LNCaP clone FGC (cell line): ENCODE data around the gene HOXD13.

Source experiments
- DNase-seq: peaks from one replicate; pipeline ENCODE4 v3.0.0-alpha.2; 2011; ENCODE audit warnings: low read depth
- H3K4me3 ChIP-seq: 2 replicates; pipeline ENCODE4 v1.5.1; 2011; ENCODE audit warnings: mild to moderate bottlenecking, low read depth, low read length, control low read depth
- CTCF ChIP-seq: IDR thresholded peaks from 2 replicates; pipeline ENCODE4 v1.5.1; 2012; ENCODE audit warnings: mild to moderate bottlenecking; ENCODE audit not compliant: control insufficient read depth, insufficient read depth; ENCODE audit errors: extremely low read depth

The HOXD13 gene

GRCh38 chr2:176120364-176121189 is 28.1 kb downstream of the HOXD13 start:
- H3K4me3 ChIP-seq, result no peak overlapping the region

DNA sequence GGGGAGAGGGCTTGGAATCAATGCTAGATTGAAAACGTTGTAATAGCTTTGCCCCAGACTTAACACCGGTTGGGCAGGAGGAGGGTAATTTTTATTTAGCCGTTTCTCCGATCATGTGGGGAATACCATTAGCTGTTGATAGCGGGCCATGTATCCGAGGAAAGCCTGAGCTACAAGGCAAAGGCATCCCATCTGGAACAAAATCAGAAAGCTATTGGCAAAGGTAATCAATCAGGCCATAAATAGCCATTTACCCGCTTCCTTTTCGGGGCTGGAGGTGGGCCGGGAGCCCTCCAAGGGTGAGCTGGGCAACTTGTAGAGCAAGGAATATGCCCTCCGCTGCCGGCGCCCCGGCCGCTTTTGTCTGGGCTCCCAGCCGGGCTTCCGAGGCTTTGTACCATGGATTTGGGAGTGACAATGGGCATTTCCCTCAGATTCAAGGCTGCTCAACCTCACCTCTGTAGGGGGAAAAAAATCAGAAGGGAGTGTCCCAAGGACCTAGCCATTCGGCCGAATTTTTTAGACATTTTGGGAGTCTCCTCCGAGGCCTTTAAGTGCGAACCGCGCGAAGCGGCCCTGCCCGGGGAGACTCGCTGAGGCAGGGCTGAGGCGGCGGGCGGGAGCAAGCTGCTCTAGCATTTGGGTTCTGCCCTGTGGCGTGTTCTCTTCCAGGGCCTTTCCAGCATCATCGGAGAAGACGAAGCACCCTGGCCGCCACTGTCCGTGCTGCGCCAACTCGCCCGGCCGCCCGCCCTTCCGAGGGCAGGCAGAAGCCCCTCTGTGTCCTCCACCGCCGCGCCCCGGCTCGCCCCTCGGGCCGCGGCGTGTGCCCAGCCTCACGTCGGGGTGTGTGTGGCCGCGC is 28.9 kb downstream of the HOXD13 start:
- no peak for DNase-seq

More at GRCh38 chr2:176120364-176121189, 28.1 kb downstream of the HOXD13 start:
- no peak for TF ChIP-seq CTCF
- DNase-seq, result no peak

DNA sequence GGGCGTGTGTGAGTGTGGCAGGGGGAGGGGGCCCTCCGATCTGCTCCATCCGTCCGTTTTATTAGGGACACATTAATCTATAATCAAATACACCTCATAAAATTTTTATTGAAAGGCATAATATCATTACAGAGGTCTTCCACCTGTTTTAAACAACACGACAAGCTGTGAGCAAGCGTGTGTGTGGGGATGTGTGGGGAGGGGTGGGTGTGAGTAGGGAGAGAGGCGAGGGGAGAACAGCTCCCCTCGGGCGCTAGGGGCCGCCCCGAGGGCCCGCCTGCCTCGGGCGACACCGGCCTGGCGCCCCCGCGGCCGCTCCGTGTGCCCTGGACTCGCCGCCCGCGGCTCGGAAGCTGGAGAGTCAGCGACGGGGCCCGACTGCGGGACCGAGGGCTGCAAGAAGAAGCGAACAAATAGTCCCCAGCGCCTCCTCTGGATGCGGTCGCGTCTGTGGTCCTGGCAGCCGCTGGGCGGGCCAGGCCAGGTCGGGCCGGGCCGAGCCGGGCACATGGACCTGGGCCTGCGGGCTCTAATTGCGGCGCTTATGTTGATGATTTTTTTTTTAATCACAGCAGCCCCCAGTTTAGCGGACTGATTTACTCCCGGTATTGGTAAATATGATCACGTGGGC is 29.6 kb downstream of the HOXD13 start:
- no peak overlapping the region for H3K4me3 ChIP-seq
- no peak for TF ChIP-seq CTCF
- no peak for DNase-seq

More for the DNA sequence above, 28.9 kb downstream of the HOXD13 start:
- no peak overlapping the region for H3K4me3 ChIP-seq
- no peak for TF ChIP-seq CTCF

- no peak within 1 kb of the TSS for H3K4me3 ChIP-seq
- TF ChIP-seq CTCF, result no peak
- no peak for DNase-seq
Measured at GRCh38 chr2:176122683-176123410, 30.3 kb downstream of the HOXD13 start, which contains the start of gene HOXD9. Gene HOXD9, plus strand, starts transcription at chr2:176122719. Its CDS starts 50 bp downstream, at chr2:176122769.

- no peak overlapping the region for H3K4me3 ChIP-seq
- TF ChIP-seq CTCF, result no peak
- DNase-seq, result no peak
Measured at GRCh38 chr2:176123411-176124109, 31.0 kb downstream of the HOXD13 start.
